NOMO-1 treated with dmso at 0.1 percent for 144 hours (cell line): ENCODE results near the gene PDCD1.

Experiments
- DNase-seq: peaks from one replicate; lab custom pipeline; 2025; ENCODE audit not compliant: unreplicated experiment; lab: John Stamatoyannopoulos, UW

The PDCD1 gene

DNA sequence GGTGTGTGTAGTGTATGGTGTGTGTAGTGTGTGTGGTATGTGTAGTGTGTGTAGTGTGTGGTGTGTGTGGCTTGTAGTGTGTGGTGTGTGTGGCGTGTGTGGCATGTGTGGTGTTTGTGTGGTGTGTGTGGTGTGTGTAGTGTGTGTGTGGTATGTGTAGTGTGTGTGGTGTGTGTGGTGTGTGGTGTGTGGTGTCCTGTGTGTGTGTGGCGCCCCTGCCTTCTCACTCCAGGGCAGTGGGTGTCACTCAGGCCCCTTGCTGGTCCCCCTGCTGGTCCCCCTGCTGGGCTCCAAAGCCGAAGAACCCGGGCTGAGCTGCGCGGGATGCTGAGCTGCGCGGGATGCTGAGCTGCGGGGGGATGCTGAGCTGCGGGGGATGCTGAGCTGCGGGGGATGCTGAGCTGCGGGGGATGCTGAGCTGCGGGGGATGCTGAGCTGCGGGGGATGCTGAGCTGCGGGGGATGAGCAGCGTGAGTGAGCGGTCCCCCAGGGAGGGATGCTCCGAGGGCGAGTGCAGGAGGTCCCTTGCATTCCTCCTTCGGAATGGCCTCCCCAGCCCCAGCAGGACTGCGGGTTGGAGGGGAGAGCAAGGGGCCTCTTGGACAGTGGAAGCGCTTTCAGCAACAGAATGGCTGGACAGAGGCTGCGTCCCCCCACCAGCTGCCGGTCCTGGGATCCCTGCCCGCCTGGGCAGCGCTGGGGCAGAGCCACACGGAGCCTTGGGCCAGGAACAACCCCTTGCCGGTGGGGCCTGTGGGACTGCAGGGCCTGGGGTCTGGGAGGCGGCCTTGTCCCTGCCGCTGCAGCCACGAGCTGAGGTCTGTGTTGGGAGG, 7.5 kb upstream of the PDCD1 start:
- no peak for DNase-seq

DNA sequence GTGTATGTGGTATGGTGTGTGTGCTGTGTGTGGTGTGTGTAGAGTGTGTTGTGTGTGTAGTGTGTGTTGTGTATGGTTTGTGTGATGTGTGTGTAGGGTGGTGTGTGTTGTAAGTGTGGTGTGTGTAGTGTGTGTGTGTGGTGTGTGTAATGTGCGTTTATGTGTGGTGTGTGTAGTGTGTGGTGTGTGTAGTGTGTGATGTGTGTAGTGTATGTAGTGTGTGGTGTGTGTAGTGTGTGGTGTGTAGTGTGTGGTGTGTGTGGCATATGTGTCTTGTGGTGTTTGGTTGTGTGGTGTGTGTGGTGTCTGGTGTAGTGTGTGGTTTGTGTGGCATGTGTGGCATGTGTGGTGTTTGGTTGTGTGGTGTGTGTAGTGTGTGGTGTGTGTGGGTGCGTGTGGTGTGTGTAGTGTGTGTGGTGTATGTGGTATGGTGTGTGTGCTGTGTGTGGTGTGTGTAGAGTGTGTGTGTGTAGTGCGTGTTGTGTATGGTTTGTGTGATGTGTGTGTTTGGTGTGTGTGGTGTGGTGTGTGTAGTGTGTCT, 6.8 kb upstream of the PDCD1 start:
- DNase-seq = no peak

DNA sequence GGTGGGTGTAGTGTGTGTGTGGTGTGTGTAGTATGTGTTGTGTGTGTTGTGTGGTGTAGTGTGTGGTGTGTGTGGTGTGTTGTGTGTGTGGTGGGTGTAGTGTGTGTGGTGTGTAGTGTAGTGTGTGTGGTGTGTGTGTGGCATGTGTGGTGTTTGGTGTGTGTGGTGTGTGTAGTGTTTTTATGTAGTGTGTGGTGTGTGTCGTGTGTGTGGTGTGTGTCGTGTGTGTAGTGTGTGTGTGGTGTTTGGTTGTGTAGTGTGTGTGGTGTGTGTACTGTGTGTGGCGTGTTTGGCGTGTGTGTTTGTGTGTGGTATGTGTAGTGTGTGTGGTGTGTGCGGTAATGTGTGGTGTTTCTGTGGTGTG, 6.1 kb upstream of the PDCD1 start:
- no peak for DNase-seq

DNA sequence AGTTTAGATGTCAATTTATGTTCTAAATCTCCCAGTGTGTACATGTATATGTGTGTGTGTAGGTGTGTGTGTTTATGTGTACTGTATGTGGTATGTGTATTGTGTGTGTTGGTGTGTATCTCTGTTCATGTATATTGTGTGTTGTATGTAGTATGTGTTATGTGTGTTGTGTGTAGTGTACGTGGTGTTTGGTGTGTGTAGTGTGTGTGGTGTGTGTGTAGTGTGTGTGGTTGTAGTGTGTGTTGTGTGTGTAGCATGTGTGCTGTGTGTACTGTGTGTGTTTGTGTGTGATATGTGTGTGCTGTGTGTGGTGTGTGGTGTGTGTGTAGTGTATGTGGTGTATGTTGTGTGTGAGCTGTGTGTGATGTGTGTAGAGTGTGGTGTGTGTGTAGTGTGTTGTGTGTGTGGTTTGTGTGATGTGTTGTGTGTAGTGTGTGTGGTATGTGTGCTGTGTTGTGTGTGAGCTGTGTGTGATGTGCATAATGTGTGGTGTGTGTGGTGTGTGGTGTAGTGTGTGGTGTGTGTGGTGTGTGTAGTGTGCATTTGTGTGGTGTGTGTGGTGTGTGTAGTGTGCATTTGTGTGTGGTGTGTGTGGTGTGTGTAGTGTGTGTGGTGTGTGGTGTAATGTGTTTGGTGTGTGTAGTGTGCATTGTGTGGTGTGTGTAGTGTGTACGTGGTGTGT, 5.6 kb upstream of the PDCD1 start:
- DNase-seq = no peak

DNA sequence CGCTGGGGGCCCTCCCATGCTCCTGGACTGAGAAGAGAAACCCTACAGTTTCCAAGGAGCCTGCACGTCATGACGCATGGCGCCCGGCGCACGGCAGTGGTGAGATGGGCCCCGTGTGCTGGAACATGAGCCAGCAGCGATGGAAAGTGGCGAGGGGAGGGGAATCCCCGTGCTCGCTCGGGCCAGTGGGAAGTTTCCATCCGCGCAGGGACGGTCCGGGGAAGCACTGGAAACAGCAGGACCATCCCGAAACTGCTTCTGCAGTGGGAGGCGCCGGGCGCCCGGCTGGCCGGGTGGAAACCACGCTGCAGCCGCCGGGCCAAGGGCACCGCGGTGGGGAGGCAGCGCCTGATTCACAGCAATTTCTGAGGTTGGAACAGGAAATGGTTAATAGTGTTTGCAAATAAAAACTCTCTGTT, 4.9 kb upstream of the PDCD1 start:
- no peak for DNase-seq

DNA sequence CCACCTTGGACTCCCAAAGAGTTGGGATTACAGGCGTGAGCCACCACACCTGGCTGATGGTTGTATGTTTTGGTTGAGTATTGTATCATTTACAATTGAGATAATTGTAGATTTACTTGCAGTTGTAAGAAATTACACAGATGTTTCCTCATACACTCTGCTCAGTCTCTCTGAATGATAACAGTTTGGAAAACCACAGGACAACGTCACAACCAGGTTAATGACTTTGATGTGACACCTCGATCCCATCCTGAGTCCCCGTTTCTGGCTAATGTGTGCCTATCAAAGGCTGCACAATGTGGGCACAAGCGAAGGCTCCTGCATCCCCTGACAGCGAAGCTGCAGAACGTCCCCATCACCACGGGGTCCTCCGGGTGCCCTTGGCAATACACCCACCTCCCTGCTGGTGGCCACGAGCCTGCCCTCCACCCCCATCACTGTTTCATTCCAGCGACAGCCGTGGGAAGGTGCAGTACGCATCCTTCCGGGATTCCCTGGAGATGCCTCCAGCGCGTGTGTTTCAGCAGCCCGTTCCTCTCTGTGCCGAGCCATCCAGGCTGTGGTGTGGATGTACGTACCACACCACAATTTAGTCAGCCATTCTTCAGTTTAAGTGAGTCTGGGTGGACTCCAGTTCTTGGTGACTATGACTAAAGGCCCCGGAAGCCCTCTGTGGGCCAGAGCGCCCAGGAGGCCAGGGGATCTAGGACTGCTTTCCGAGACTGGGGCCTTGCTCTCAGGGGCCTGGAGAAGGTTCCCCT, 4.3 kb upstream of the PDCD1 start:
- no peak for DNase-seq

DNA sequence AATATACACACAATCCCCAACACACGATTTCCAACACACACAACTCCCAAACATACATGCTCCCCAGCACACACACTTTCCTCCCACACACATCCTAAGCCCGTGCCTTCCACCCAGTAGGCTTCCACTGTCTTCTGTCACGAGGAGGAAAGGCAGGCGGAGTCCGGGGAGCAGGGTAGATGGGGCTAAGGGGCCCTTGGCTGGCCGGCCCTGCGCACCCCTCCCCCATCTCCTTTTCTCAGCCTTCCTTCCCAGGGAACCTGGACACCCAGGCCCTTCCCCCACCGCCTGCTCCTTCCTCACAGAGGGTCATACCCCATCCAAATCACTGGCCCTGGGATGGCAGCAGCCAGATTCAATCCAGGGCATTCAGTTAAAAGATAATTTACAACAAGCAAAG, 3.4 kb upstream of the PDCD1 start:
- DNase-seq = no peak

DNA sequence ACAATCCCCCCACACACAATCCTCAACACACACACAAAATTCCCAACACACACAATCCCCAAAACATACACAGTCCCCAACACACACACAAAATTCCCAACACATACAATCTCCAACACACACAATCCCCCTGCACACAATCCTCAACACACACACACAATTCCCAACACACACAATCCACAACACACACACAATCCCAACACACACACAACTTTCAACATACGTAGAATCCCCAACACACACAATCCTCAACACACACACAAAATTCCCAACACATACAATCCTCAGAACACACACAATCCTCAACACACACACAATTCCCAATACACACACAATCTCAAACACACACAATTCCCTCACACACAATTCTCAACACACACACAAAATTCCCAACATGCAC, 2.6 kb upstream of the PDCD1 start:
- DNase-seq = no peak

DNA sequence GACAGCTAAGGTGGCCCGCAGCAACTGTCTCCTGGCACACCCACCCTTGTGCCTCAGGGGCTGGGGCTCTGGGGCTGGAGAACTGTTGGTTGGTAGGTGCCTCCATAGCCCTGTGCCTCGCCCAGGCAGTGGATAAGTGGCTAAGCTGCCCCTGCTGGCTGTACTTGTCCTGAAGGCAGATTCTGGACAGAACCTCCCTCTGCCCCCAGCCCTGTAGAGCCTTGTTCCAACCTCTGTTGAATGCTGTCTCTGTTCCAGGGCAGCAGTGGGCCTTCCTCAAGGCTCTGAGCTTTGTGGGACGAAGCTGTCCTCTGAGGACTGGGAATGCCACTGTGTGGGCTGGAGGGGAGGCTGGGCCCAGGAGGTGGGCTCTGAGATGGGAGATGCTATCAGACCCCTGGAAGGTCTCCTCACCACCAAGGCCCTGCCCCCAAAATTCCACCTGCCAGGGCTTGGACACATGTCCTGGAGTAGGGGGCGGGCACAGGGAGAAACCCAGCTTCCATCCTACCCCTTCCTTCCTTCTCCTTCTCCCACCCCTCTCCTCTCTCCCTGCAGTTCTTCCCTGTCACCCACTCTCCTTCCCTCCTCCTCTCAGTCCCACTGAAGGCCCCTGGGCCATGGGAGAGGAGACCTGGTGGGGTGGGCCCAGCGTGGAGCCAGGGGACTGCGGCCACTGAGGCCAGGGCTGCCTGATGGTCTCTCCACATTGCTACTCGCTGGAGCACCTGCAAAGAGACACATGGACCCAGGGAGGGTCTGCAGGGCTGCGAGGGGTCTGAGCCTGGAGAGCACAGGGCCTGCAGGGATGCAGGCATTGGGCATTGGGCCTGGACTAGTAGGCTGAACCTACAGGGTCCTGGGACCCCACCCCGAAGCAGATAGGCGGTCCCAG, 1.7 kb upstream of the PDCD1 start:
- DNase-seq = no peak

DNA sequence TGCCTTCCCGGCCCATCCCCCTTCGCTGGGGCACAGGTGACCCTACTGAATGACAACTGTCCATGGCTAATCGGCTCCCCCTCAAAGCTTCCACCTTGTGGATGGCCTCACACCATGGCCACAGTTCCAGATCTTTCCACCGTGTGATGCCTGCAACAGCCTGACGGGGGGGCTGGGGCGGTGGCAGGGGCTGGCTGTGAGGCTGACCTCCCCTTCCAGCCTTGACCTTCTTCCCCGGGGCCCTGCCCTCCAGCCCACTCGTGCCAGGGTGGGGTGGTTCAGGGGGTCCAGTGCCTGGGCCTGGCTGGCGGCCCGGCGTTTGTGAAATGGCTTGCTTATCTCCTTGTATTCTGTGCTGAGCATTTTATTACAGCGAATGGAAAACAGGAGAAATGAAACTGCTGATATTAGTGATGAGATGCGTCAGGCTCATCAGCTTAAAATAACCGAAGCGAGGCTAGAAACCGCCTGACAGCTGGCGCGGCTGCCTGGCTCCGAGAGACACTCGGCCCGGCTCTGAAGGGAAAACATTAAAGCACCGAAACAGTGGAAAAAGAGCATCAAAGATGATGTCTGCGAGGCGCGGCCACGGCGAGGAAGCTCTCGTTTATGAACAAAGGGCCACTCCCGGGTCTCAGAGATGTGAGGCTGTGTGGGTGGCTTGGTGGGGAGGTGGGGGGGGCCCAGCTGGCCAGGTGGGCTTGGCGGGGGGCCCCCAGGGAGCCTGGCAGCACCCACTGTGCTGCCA, 916 bp upstream of the PDCD1 start:
- DNase-seq = no peak

DNA sequence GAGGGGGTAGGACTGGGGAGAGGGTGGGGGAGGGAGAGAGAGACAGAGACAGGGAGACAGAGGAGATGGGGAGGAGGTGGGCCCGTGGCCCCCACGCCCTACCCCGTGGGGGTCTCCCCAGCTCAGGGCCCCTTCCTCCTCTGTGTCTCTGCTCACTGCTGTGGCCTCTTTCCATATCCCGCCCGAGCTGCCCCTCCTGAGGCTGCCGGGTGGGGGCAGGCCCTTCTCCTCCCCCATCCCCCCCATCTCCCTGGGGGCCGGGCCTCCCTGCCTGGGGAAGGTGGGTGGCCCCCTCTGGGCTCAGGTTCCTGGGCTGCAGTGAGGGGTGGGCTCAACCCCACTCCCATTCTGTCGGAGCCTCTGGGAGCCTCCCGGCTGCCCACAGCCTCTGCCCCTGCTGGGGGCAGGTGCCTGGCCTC, 332 bp upstream of the PDCD1 start:
- no peak for DNase-seq

DNA sequence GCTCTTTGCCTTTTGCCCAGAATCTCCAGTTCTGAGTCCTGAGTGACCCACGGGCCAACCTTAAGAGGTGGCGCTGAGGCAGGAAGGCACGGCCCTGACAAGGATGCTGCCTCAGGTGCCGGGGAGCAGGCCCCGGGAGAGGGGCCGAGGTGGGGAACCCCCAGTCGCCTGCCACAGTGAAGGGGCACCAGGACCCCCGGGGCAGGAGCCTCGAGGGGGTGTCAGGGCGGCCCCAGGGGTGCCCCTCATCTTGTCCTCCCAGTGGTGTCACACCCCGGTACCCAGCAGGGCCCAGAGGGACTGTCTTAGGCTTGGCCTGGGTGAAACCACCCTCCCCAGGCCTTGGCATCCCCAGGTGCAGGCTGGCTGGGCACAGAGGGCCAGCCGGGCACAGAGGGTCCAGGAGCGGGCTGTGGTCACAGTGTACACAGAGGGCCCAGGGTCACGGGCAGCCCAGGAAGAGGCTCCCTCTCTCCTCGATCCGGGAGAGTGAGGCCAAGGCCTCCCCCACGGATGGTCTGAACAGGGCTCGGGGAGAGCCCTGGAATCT, 1.0 kb downstream of the PDCD1 start:
- DNase-seq = no peak

DNA sequence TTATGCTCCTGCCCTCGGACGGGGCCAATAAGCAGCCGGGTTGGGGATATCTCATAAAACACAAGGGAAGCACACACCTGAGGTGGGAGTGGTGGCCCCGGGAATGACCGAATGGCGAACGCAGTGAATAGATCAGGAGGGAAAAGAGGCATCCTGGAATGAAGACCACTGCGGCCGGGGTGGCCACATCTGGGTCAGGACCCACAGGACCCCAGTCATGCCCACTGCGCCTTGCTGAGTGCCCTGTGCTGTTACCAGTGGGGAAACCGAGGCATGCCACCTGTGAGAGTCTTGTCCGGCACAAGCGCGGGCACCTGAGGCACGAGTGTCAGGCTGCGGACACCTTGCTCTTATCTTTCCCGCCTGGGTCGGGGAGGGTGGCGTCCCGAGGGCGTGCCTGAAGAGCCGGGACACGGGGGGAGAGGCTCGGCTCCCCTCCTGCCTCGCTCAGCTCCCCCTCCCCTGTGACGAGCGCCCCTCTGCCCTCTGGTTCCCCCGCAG, 1.6 kb downstream of the PDCD1 start:
- no peak for DNase-seq

DNA sequence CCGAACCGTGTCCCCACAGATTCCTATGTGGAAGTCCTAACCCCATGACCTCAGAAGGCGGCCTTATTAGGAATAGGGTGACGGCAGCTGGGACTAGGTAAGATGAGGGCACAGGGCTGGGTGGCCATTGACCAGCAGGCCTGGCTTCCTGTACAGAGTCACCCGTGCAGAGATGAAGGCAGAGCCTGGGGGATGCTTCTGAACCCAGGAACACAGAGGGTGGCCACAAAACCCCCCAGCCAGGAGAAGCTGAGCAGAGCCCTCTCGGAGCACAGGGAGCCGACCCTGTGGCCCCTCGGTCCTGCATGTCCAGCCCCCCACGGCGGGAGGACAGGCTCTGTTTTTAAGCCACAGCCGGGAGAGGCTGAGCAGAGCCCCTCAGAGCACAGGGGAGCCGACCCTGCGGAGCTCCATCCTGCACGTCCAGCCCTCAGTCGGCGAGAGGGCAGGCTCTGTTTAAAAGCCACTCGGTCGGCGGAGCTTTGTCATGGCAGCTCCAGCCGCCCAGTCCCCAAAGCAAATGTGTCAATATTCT, 2.7 kb downstream of the PDCD1 start:
- DNase-seq = no peak

DNA sequence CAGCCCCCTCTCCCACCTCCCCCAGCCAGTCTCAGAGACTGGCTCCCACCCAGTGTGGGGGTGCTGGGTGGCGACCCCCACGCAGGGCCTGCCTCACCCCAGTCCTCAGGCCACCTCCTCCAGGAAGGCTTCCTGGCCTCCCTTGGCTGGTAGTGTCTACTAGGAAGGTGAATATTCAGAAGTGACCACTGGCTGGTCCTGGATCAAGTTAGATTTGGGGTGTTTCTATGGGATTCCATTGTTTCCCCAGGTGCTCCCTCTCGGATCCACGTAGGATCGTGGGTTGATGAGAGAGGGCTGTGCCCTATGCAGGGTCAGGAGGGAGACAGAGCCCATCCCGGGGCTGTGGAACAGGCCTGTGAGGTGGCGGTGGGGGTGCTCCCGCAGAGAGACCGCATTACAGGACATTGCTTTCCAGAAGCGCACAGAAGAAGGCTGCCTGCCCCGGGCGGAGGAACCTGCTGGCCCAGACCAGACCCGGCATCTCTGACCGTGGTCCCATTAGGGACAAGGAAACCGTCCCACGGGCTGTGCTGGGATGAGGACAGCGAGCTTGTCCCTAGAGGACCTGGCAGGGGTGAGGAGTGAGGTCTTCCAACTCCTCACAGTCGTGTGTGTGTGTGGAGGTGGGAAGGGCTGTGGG, 3.3 kb downstream of the PDCD1 start:
- no peak for DNase-seq

DNA sequence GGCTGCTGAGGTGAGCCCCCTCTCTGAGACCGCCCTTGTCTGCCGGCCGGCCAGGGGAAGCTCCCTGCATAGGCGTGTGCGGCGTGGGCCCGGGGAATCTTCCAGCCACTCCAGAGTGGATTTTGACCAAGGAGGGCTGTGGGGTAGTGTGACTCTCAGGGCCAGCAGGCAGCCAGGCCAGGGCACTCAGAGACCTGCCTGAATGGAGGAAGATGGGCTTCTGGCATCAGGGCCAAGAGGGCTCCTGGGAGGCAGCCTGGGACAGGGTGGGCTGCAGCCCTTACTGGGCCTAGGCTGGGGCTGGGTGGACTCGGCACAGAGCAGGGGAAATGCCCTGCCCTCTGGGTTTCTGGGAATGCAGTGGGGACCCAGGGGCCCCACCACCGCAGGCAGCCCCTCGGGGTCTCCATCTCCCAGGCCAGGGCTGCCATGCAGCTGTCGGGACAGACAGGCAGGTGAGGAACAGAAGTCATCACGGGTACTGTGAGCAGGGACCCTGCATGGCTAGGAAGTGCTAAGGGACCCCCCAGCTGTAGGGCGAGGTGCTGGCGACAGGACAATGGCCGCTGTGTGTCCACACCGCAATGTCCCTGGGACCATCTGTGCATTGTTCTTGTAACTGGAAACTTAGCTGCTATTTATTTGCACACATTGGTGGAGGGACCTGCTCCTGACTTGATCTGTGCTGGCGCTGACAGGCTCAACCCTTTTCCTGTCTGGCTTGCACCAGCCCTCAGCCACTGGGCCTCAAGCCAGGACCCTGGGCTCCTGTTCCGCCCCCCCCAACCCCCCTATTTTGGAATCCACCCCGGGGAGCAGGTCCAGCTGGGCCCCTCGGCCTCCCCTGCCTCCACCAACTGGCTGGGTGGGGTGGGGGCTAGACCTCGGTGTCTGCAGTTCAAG, 4.1 kb downstream of the PDCD1 start:
- no peak for DNase-seq

DNA sequence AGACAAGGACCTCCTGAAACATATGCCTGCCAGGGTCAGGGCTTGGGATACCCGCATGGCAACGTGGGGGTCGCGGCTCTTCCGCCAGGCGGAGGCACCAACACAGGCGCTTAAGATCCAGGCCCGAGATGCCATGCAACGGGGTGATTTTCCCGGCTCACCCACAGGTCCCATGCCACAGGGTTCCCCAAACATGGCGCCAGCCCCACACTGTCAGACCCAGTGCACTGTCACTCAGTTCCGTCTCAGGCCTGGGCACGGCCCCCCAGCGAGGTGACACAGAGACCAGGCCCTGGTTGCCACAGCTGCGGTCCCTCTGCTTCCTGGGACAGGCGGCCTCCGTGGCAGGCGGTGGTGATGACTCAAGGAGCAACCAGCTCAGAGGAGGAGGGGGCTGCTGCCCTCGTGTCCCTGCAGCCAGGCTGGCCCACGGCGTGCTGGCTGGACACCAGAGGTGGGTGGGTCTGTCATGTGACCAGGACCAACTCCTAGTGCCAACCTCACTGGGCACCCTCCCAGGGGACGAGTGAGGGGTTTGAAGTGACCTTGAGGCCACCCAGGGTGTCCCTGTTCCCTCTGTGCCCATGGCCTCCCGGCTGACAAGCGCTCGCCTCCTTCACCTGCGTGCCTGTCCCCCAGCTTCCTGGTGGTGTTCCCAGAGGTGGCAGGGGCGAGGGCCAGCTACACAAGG, 4.9 kb downstream of the PDCD1 start:
- no peak for DNase-seq
